SU-DHL-6 (cell line): ENCODE measurements around the gene LRRC14B.

ENCODE experiments used
- EZH2phosphoT487 ChIP-seq: fragments of 200-600 bp; sonication (generic), shearing (Covaris generic); conservative IDR thresholded peaks from 2 replicates; pipeline ENCODE4 v1.6.1; 2018; ENCODE audit warnings: mild to moderate bottlenecking, antibody characterized with exemption, low read length, moderate library complexity, mixed read lengths
- TF ChIP-seq, protein P1 (sequence below): fragments of 200-600 bp; sonication (generic); IDR thresholded peaks from one replicate; pipeline ENCODE4 v1.5.1; 2017; ENCODE audit warnings: antibody characterized with exemption, mild to moderate bottlenecking, low read length, moderate library complexity; ENCODE audit not compliant: insufficient read depth, poor library complexity, severe bottlenecking

DNA sequence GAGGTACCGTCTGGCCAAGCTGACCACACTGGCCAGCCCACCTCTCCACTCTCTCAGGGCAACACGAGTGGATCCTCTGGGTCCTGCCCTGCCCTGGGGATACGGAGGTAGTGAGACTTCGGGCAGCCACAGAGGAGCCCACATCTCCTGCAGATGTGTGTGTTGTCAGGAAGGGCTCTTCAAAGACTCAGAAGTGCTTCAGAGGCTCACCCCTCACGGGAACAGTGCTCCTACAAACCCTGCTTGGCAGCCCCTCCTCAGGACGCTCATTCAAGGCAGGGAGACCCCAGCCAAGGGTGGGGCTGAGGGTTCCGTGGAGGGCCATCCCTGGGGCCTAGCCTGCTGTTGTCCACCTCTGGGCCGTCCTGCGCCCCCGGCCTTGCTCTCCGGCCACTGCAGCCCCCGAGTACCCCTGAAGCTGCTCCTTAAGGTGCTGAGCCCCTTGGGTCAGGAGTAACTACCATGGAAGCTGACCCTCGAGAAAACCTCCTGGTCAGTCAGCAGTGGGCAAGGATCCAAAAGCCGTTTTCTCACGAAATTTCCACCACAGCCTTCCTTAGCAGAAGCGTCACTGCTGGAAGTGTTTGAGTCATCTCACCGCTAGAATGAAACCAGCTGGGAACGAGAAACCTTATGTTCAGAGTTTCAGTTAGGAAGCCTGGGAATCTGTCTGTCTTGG is 23.2 kb upstream of the LRRC14B start:
- TF ChIP-seq, protein P1, sequence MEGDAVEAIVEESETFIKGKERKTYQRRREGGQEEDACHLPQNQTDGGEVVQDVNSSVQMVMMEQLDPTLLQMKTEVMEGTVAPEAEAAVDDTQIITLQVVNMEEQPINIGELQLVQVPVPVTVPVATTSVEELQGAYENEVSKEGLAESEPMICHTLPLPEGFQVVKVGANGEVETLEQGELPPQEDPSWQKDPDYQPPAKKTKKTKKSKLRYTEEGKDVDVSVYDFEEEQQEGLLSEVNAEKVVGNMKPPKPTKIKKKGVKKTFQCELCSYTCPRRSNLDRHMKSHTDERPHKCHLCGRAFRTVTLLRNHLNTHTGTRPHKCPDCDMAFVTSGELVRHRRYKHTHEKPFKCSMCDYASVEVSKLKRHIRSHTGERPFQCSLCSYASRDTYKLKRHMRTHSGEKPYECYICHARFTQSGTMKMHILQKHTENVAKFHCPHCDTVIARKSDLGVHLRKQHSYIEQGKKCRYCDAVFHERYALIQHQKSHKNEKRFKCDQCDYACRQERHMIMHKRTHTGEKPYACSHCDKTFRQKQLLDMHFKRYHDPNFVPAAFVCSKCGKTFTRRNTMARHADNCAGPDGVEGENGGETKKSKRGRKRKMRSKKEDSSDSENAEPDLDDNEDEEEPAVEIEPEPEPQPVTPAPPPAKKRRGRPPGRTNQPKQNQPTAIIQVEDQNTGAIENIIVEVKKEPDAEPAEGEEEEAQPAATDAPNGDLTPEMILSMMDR = no peak
- TF ChIP-seq EZH2phosphoT487 = no peak
